Stimulated activated CD4-positive, alpha-beta T cell treated with anti-CD3 and anti-CD28 coated beads, Interleukin-1b, Interleukin-23, amount 100 ng/mL, for 24 hours (primary cell): Measurements from ENCODE around the gene CFAP61.
"Not testable (repeated sequence)": the region's sequence is repeated elsewhere in the genome, so short reads cannot be mapped to it uniquely, and the experiment has no call there.

ENCODE experiments used
- DNase-seq, 4 experiments: peaks; one replicate each; pipeline ENCODE4 v3.0.0-alpha.2; 2020; ENCODE audit warnings: low read depth in 4 of 4, low spot score in 1 of 4

CFAP61 gene

GRCh38 chr20:20206788-20207187 is 154.5 kb downstream of the CFAP61 start:
- DNase-seq: no peak

GRCh38 chr20:20207291-20207690 is 155.0 kb downstream of the CFAP61 start:
- no peak for DNase-seq

- DNase-seq: no peak
These were observed 155.5 kb downstream of the CFAP61 start for GRCh38 chr20:20207872-20208271.

- no peak for DNase-seq
These were observed 157.4 kb downstream of the CFAP61 start for GRCh38 chr20:20209684-20210083.

GRCh38 chr20:20210327-20210726 is 158.0 kb downstream of the CFAP61 start:
- DNase-seq: no peak

GRCh38 chr20:20210943-20211273 is 158.6 kb downstream of the CFAP61 start:
- DNase-seq: no peak

- no peak for DNase-seq
These were observed 159.1 kb downstream of the CFAP61 start for GRCh38 chr20:20211274-20211987.

- no peak for DNase-seq
These were observed 159.7 kb downstream of the CFAP61 start for GRCh38 chr20:20211988-20212518.

GRCh38 chr20:20212675-20213096 is 160.4 kb downstream of the CFAP61 start:
- no peak for DNase-seq

GRCh38 chr20:20213526-20214121 is 161.3 kb downstream of the CFAP61 start:
- no peak for DNase-seq

GRCh38 chr20:20214757-20215275 is 162.5 kb downstream of the CFAP61 start:
- DNase-seq: no peak

- DNase-seq: no peak
These were observed 163.8 kb downstream of the CFAP61 start for GRCh38 chr20:20215976-20216727.

- DNase-seq: no peak
These were observed 164.6 kb downstream of the CFAP61 start for GRCh38 chr20:20216941-20217340.

GRCh38 chr20:20217621-20218020 is 165.3 kb downstream of the CFAP61 start:
- DNase-seq: no peak

GRCh38 chr20:20218106-20218505 is 165.8 kb downstream of the CFAP61 start:
- not testable (repeated sequence) for DNase-seq

GRCh38 chr20:20219016-20219415 is 166.7 kb downstream of the CFAP61 start:
- DNase-seq: no peak

- no peak for DNase-seq
These were observed 167.8 kb downstream of the CFAP61 start for GRCh38 chr20:20220134-20220533.

GRCh38 chr20:20223981-20224380 is 171.6 kb downstream of the CFAP61 start:
- no peak for DNase-seq

GRCh38 chr20:20224806-20225205 is 172.5 kb downstream of the CFAP61 start:
- DNase-seq: no peak

GRCh38 chr20:20225325-20226043 is 173.2 kb downstream of the CFAP61 start:
- no peak for DNase-seq

GRCh38 chr20:20226554-20226953 is 174.2 kb downstream of the CFAP61 start:
- no peak for DNase-seq
